Measurements from ENCODE around the gene ANKRD37.
A peak's percentile ranks its signal among the peaks of the same experiment; 100 is the strongest.

The ANKRD37 gene

GRCh38 chr4:185357211-185357610 is 39.4 kb upstream of the ANKRD37 start:
- TF ChIP-seq CREB1 (IDR thresholded peaks at IDR 0.05; ENCODE audit: low read depth) (no peak), FOXM1 (IDR thresholded peaks at IDR 0.05; ENCODE audit: borderline replicate concordance, low read depth) (no peak)

- TF ChIP-seq USF1 (IDR thresholded peaks at IDR 0.05) (no peak), YY1 (IDR thresholded peaks at IDR 0.05; ENCODE audit: low read depth) (no peak), EP300 (IDR thresholded peaks at IDR 0.05; ENCODE audit: borderline replicate concordance) (no peak)
These were observed 38.8 kb upstream of the ANKRD37 start for GRCh38 chr4:185357733-185358440.

GRCh38 chr4:185358514-185358913 is 38.1 kb upstream of the ANKRD37 start:
- no peak for TF ChIP-seq YY1 (IDR thresholded peaks at IDR 0.05; ENCODE audit: low read depth)
- TF ChIP-seq RAD21 (IDR thresholded peaks at IDR 0.05; ENCODE audit: low read depth), result no peak
- peak; percentile 67 for TF ChIP-seq TEAD4 (IDR thresholded peaks at IDR 0.05)
- TF ChIP-seq CREB1 (IDR thresholded peaks at IDR 0.05; ENCODE audit: low read depth), result no peak
- no peak for TF ChIP-seq ZBTB7A (IDR thresholded peaks at IDR 0.05; ENCODE audit: low read depth)
- TF ChIP-seq TCF12 (IDR thresholded peaks at IDR 0.05; ENCODE audit: low read depth), result 0 out of 2 replicates have a peak, but pooled peaks have one; percentile 15
- TF ChIP-seq CEBPB (IDR thresholded peaks at IDR 0.05), result no peak
- TF ChIP-seq FOXM1 (IDR thresholded peaks at IDR 0.05; ENCODE audit: borderline replicate concordance, low read depth), result no peak
- peak; percentile 53 for TF ChIP-seq EP300 (IDR thresholded peaks at IDR 0.05; ENCODE audit: borderline replicate concordance)
- no peak for TF ChIP-seq USF1 (IDR thresholded peaks at IDR 0.05)
- TF ChIP-seq REST (IDR thresholded peaks at IDR 0.05; ENCODE audit: low read depth), result no peak
- no peak for TF ChIP-seq TAF1 (IDR thresholded peaks at IDR 0.05; ENCODE audit: low read depth)
- TF ChIP-seq NFIC (IDR thresholded peaks at IDR 0.05), result no peak
- no peak for TF ChIP-seq EGR1 (IDR thresholded peaks at IDR 0.05)

GRCh38 chr4:185358959-185359358 is 37.7 kb upstream of the ANKRD37 start:
- TF ChIP-seq TEAD4 (IDR thresholded peaks at IDR 0.05), result peak; percentile 70; the same call in 1 of the 2 replicates
- no peak for TF ChIP-seq ZBTB7A (IDR thresholded peaks at IDR 0.05; ENCODE audit: low read depth)

- no peak for TF ChIP-seq EGR1 (IDR thresholded peaks at IDR 0.05)
- no peak for TF ChIP-seq ZBTB7A (IDR thresholded peaks at IDR 0.05; ENCODE audit: low read depth)
- TF ChIP-seq YY1 (IDR thresholded peaks at IDR 0.05; ENCODE audit: low read depth), result no peak
- no peak for TF ChIP-seq NFIC (IDR thresholded peaks at IDR 0.05)
- TF ChIP-seq TEAD4 (IDR thresholded peaks at IDR 0.05), result no peak
- no peak for TF ChIP-seq FOXM1 (IDR thresholded peaks at IDR 0.05; ENCODE audit: borderline replicate concordance, low read depth)
- TF ChIP-seq EP300 (IDR thresholded peaks at IDR 0.05; ENCODE audit: borderline replicate concordance), result no peak
- no peak for TF ChIP-seq REST (IDR thresholded peaks at IDR 0.05; ENCODE audit: low read depth)
These were observed 36.7 kb upstream of the ANKRD37 start for GRCh38 chr4:185359767-185360446.

- TF ChIP-seq TAF1 (IDR thresholded peaks at IDR 0.05; ENCODE audit: low read depth) (no peak), NFIC (IDR thresholded peaks at IDR 0.05) (no peak), YY1 (IDR thresholded peaks at IDR 0.05; ENCODE audit: low read depth) (no peak), FOXM1 (IDR thresholded peaks at IDR 0.05; ENCODE audit: borderline replicate concordance, low read depth) (no peak), EGR1 (IDR thresholded peaks at IDR 0.05) (no peak), CREB1 (IDR thresholded peaks at IDR 0.05; ENCODE audit: low read depth) (no peak), ZBTB7A (IDR thresholded peaks at IDR 0.05; ENCODE audit: low read depth) (no peak), RAD21 (IDR thresholded peaks at IDR 0.05; ENCODE audit: low read depth) (no peak), TEAD4 (IDR thresholded peaks at IDR 0.05) (no peak), REST (IDR thresholded peaks at IDR 0.05; ENCODE audit: low read depth) (no peak), TCF12 (IDR thresholded peaks at IDR 0.05; ENCODE audit: low read depth) (no peak)
These were observed 34.8 kb upstream of the ANKRD37 start for GRCh38 chr4:185361872-185362271.
